ENCODE results near the gene TRMU.

TRMU gene

GRCh38 chr22:46358766-46359165 lies 23.3 kb downstream of the TRMU start:
- no peak for TF ChIP-seq EGR1 (IDR thresholded peaks at IDR 0.05)
- no peak for TF ChIP-seq RAD21 (IDR thresholded peaks at IDR 0.05; ENCODE audit: low read depth)
- no peak for TF ChIP-seq MAX (IDR thresholded peaks at IDR 0.05)
- TF ChIP-seq USF1 (IDR thresholded peaks at IDR 0.05): no peak
- TF ChIP-seq TCF12 (IDR thresholded peaks at IDR 0.05; ENCODE audit: low read depth): no peak
- TF ChIP-seq NFIC (IDR thresholded peaks at IDR 0.05): no peak
- TF ChIP-seq YY1 (IDR thresholded peaks at IDR 0.05; ENCODE audit: low read depth): no peak
- no peak for TF ChIP-seq CEBPB (IDR thresholded peaks at IDR 0.05)
- TF ChIP-seq FOXM1 (IDR thresholded peaks at IDR 0.05; ENCODE audit: borderline replicate concordance, low read depth): no peak
- TF ChIP-seq EP300 (IDR thresholded peaks at IDR 0.05; ENCODE audit: borderline replicate concordance): no peak
- no peak for TF ChIP-seq TEAD4 (IDR thresholded peaks at IDR 0.05)
- TF ChIP-seq REST (IDR thresholded peaks at IDR 0.05; ENCODE audit: low read depth): no peak

- TF ChIP-seq EGR1 (IDR thresholded peaks at IDR 0.05): no peak
- no peak for TF ChIP-seq TAF1 (IDR thresholded peaks at IDR 0.05; ENCODE audit: low read depth)
- TF ChIP-seq CREB1 (IDR thresholded peaks at IDR 0.05; ENCODE audit: low read depth): no peak
- no peak for TF ChIP-seq ZBTB7A (IDR thresholded peaks at IDR 0.05; ENCODE audit: low read depth)
- no peak for TF ChIP-seq REST (IDR thresholded peaks at IDR 0.05; ENCODE audit: low read depth)
- TF ChIP-seq USF1 (IDR thresholded peaks at IDR 0.05): no peak
Measured at GRCh38 chr22:46359362-46359761, 23.8 kb downstream of the TRMU start.

- no peak for TF ChIP-seq REST (IDR thresholded peaks at IDR 0.05; ENCODE audit: low read depth)
- TF ChIP-seq TEAD4 (IDR thresholded peaks at IDR 0.05): no peak
- no peak for TF ChIP-seq RAD21 (IDR thresholded peaks at IDR 0.05; ENCODE audit: low read depth)
- TF ChIP-seq ZBTB7A (IDR thresholded peaks at IDR 0.05; ENCODE audit: low read depth): no peak
- TF ChIP-seq MAX (IDR thresholded peaks at IDR 0.05): no peak
- no peak for TF ChIP-seq YY1 (IDR thresholded peaks at IDR 0.05; ENCODE audit: low read depth)
- TF ChIP-seq CREB1 (IDR thresholded peaks at IDR 0.05; ENCODE audit: low read depth): no peak
- no peak for TF ChIP-seq NFIC (IDR thresholded peaks at IDR 0.05)
- no peak for TF ChIP-seq EGR1 (IDR thresholded peaks at IDR 0.05)
- TF ChIP-seq TAF1 (IDR thresholded peaks at IDR 0.05; ENCODE audit: low read depth): no peak
- TF ChIP-seq TCF12 (IDR thresholded peaks at IDR 0.05; ENCODE audit: low read depth): no peak
- TF ChIP-seq USF1 (IDR thresholded peaks at IDR 0.05): no peak
Measured at GRCh38 chr22:46360097-46360496, 24.6 kb downstream of the TRMU start.

- TF ChIP-seq NFIC (IDR thresholded peaks at IDR 0.05) (no peak), MAX (IDR thresholded peaks at IDR 0.05) (no peak), FOXM1 (IDR thresholded peaks at IDR 0.05; ENCODE audit: borderline replicate concordance, low read depth) (no peak), EP300 (IDR thresholded peaks at IDR 0.05; ENCODE audit: borderline replicate concordance) (no peak), EGR1 (IDR thresholded peaks at IDR 0.05) (no peak)
Measured at GRCh38 chr22:46360891-46361290, 25.4 kb downstream of the TRMU start.

GRCh38 chr22:46361826-46362202 lies 26.3 kb downstream of the TRMU start:
- TF ChIP-seq TEAD4 (IDR thresholded peaks at IDR 0.05) (no peak), NFIC (IDR thresholded peaks at IDR 0.05) (no peak), ZBTB7A (IDR thresholded peaks at IDR 0.05; ENCODE audit: low read depth) (no peak), CREB1 (IDR thresholded peaks at IDR 0.05; ENCODE audit: low read depth) (no peak), EGR1 (IDR thresholded peaks at IDR 0.05) (no peak), EP300 (IDR thresholded peaks at IDR 0.05; ENCODE audit: borderline replicate concordance) (no peak), RAD21 (IDR thresholded peaks at IDR 0.05; ENCODE audit: low read depth) (no peak), YY1 (IDR thresholded peaks at IDR 0.05; ENCODE audit: low read depth) (no peak), TCF12 (IDR thresholded peaks at IDR 0.05; ENCODE audit: low read depth) (no peak), MAX (IDR thresholded peaks at IDR 0.05) (no peak), TAF1 (IDR thresholded peaks at IDR 0.05; ENCODE audit: low read depth) (no peak), REST (IDR thresholded peaks at IDR 0.05; ENCODE audit: low read depth) (no peak)

Measured in Ishikawa (cell line).